Endodermal cell (in vitro differentiated cells): ENCODE measurements around the gene DDR2. TPM values are rescaled to one million over a fixed set of nuclear protein-coding genes. Genes with fewer than 3 reads are reported as not detected.
"Not testable (repeated sequence)": the region's sequence is repeated elsewhere in the genome, so short reads cannot be mapped to it uniquely, and the experiment has no call there.

Experiments
- DNase-seq: peaks from one replicate; pipeline ENCODE4 v3.0.0-alpha.2; 2017
- H3K27ac ChIP-seq: 2 replicates; pipeline ENCODE4 v1.5.1; 2013; ENCODE audit warnings: mild to moderate bottlenecking, low read depth, low read length, moderate library complexity
- H3K27me3 ChIP-seq: 2 replicates; pipeline ENCODE4 v1.6.1; 2013; ENCODE audit warnings: mild to moderate bottlenecking, low read length, moderate library complexity; ENCODE audit not compliant: insufficient read depth, control insufficient read depth, poor library complexity, severe bottlenecking
- H3K36me3 ChIP-seq: 2 replicates; pipeline ENCODE4 v1.7.0; 2013; ENCODE audit warnings: mild to moderate bottlenecking, low read length, moderate library complexity; ENCODE audit not compliant: control insufficient read depth, insufficient read depth
- H3K4me1 ChIP-seq: one replicate; pipeline ENCODE4 v1.7.0; 2013; ENCODE audit warnings: low read length; ENCODE audit not compliant: control insufficient read depth, insufficient read depth
- H3K4me3 ChIP-seq: 2 replicates; pipeline ENCODE4 v1.5.1; 2013; ENCODE audit warnings: mild to moderate bottlenecking, low read length, moderate library complexity
- H3K9ac ChIP-seq: 2 replicates; pipeline ENCODE4 v1.6.1; 2013; ENCODE audit warnings: mild to moderate bottlenecking, low read length, moderate library complexity; ENCODE audit not compliant: poor library complexity, severe bottlenecking; ENCODE audit errors: extremely low read depth
- H3K9me3 ChIP-seq: 2 replicates; pipeline ENCODE4 v1.6.1; 2013; ENCODE audit warnings: mild to moderate bottlenecking, low read length, moderate library complexity; ENCODE audit not compliant: control insufficient read depth
- H3K27ac Mint-ChIP-seq: 2 replicates; pipeline ENCODE4 v1.8.0; 2020; ENCODE audit warnings: mixed read lengths
- H3K27me3 Mint-ChIP-seq: 2 replicates; pipeline ENCODE4 v1.8.0; 2021; ENCODE audit warnings: mild to moderate bottlenecking, mixed read lengths; ENCODE audit not compliant: insufficient read depth
- H3K36me3 Mint-ChIP-seq: 2 replicates; pipeline ENCODE4 v1.8.0; 2020; ENCODE audit warnings: low read depth, mixed read lengths
- H3K4me1 Mint-ChIP-seq: 2 replicates; pipeline ENCODE4 v1.8.0; 2020; ENCODE audit warnings: mixed read lengths
- H3K4me3 Mint-ChIP-seq: 2 replicates; pipeline ENCODE4 v1.8.0; 2020; ENCODE audit warnings: mild to moderate bottlenecking, moderate library complexity, mixed read lengths
- H3K9me3 Mint-ChIP-seq: 2 replicates; pipeline ENCODE4 v1.8.0; 2020; ENCODE audit warnings: mild to moderate bottlenecking, mixed read lengths
- CTCF ChIP-seq: fragments of 200-600 bp; sonication (generic); conservative IDR thresholded peaks from 2 replicates; pipeline ENCODE4 v1.5.0; 2021; ENCODE audit warnings: antibody characterized with exemption, mild to moderate bottlenecking
- WGBS, 2 experiments: methylation state at CpG; one replicate each; pipeline versions ENCODE4 v1.1.5 to v1.1.7; 2013; ENCODE audit warnings: missing lambda C conversion rate in 2 of 2, mixed read lengths in 1 of 2; ENCODE audit not compliant: insufficient coverage in 1 of 2, insufficient read length in 1 of 2; 5-methylcytosine and 5-hydroxymethylcytosine counted together
- total RNA-seq, 2 donors: library from RNA; stranded (reverse); fragmentation: NEBNext Ultra II Directional in 1 of 2; extraction: Animal tissue kit (Norgen Biotek cat#: 25700) in 1 of 2; gene quantifications; 2 replicates in 1 of 2; 3 replicates in 1 of 2; pipeline ENCODE4 v1.2.1, GENCODE V29; 2021

The DDR2 gene
- total RNA-seq, 2 donors from 2014 or later: 0.26 to 0.55 TPM

- no peaks in the 10 kb centered on the region for H3K9me3 Mint-ChIP-seq
- no peak for DNase-seq
- Histone ChIP-seq H3K4me3 (no peak overlapping the region), H3K9ac (no peak overlapping the region), H3K9me3 (no peaks in the 10 kb centered on the region), H3K36me3 (peaks cover 56% of the 10 kb centered on the region), H3K27me3 (no peaks in the 10 kb centered on the region), H3K4me1 (no peaks in the 10 kb centered on the region), H3K27ac (no peak overlapping the region)
- H3K4me1 Mint-ChIP-seq: no peaks in the 10 kb centered on the region
- H3K27me3 Mint-ChIP-seq: no peaks in the 10 kb centered on the region
- 89 to 96% methylated on average over 1 to 2 of the region's 2 CpGs for WGBS, 2 experiments
- H3K27ac Mint-ChIP-seq: no peak overlapping the region
- no peak overlapping the region for H3K4me3 Mint-ChIP-seq
- TF ChIP-seq CTCF: no peak
- H3K36me3 Mint-ChIP-seq: peaks cover 33% of the 10 kb centered on the region
These were observed 35.6 kb upstream of the DDR2 start for GRCh38 chr1:162596514-162597170.

- Histone ChIP-seq H3K27me3 (no peaks in the 10 kb centered on the region), H3K4me3 (no peak overlapping the region), H3K9ac (no peak overlapping the region), H3K9me3 (peaks cover 5% of the 10 kb centered on the region), H3K36me3 (peaks cover 52% of the 10 kb centered on the region), H3K4me1 (no peaks in the 10 kb centered on the region), H3K27ac (no peak overlapping the region)
- Mint-ChIP-seq H3K27ac (no peak overlapping the region), H3K9me3 (peaks cover 6% of the 10 kb centered on the region), H3K27me3 (no peaks in the 10 kb centered on the region), H3K4me1 (no peaks in the 10 kb centered on the region), H3K4me3 (no peak overlapping the region), H3K36me3 (peaks cover 34% of the 10 kb centered on the region)
- WGBS, 2 experiments: 91% methylated on average over 1 of the region's 1 CpG; no CpG with 5 or more reads in 1 of the 2 experiments
- DNase-seq: no peak
- no peak for TF ChIP-seq CTCF
These were observed 32.8 kb upstream of the DDR2 start for GRCh38 chr1:162599451-162599850.

GRCh38 chr1:162603117-162603516 is 29.1 kb upstream of the DDR2 start:
- H3K27ac Mint-ChIP-seq, H3K9me3 Mint-ChIP-seq, H3K27ac ChIP-seq, H3K4me1 ChIP-seq, DNase-seq, H3K27me3 ChIP-seq, H3K4me3 Mint-ChIP-seq, H3K27me3 Mint-ChIP-seq, H3K4me1 Mint-ChIP-seq, H3K9ac ChIP-seq, H3K4me3 ChIP-seq, H3K9me3 ChIP-seq: not testable (repeated sequence)
- peaks cover 24% of the 10 kb centered on the region for H3K36me3 Mint-ChIP-seq
- H3K36me3 ChIP-seq: peaks cover 38% of the 10 kb centered on the region
- 87 to 92% methylated on average over 2 of the region's 2 CpGs for WGBS, 2 experiments
